ENCODE results near the gene SLC35D3.
A peak's percentile ranks its signal among the peaks of the same experiment; 100 is the strongest.
"Not testable (repeated sequence)": the region's sequence is repeated elsewhere in the genome, so short reads cannot be mapped to it uniquely, and the experiment has no call there.

The SLC35D3 gene

GRCh38 chr6:136964398-136964797 is 42.3 kb downstream of the SLC35D3 start:
- no peaks in the 10 kb centered on the region for H3K9me3 Mint-ChIP-seq
- DNase-seq (no peak), ATAC-seq (replicated peaks) (no peak)
- H3K36me3 Mint-ChIP-seq, result no peaks in the 10 kb centered on the region
- H3K4me3 Mint-ChIP-seq, result no peak overlapping the region
- peaks cover 0 to 10% of the 10 kb centered on the region in 2 donors for H3K4me1 Mint-ChIP-seq
- H3K27me3 Mint-ChIP-seq, result peaks cover 7 to 9% of the 10 kb centered on the region in 2 donors
- H3K27ac Mint-ChIP-seq, result no peak overlapping the region

GRCh38 chr6:136967876-136968752 is 46.0 kb downstream of the SLC35D3 start:
- Mint-ChIP-seq H3K4me3 (peak overlapping the region in 1 of 2 donors; percentile 37), H3K9me3 (no peaks in the 10 kb centered on the region), H3K36me3 (no peaks in the 10 kb centered on the region), H3K4me1 (peaks cover 0 to 10% of the 10 kb centered on the region in 2 donors), H3K27me3 (peaks cover 7 to 9% of the 10 kb centered on the region in 2 donors), H3K27ac (no peak overlapping the region)
- DNase-seq, result peak; percentile 58
- peak; percentile 95 to 98 for ATAC-seq (replicated peaks)

- no peaks in the 10 kb centered on the region for H3K9me3 Mint-ChIP-seq
- no peak for ATAC-seq (replicated peaks)
- no peak overlapping the region for H3K4me3 Mint-ChIP-seq
- peaks cover 7 to 9% of the 10 kb centered on the region in 2 donors for H3K27me3 Mint-ChIP-seq
- H3K36me3 Mint-ChIP-seq, result no peaks in the 10 kb centered on the region
- DNase-seq, result no peak
- peaks cover 0 to 10% of the 10 kb centered on the region in 2 donors for H3K4me1 Mint-ChIP-seq
- no peak overlapping the region for H3K27ac Mint-ChIP-seq
Measured at GRCh38 chr6:136968837-136969236, 46.7 kb downstream of the SLC35D3 start.

- Mint-ChIP-seq H3K4me1 (peaks cover 0 to 10% of the 10 kb centered on the region in 2 donors), H3K36me3 (no peaks in the 10 kb centered on the region), H3K9me3 (no peaks in the 10 kb centered on the region), H3K27ac (no peak overlapping the region), H3K4me3 (no peak overlapping the region), H3K27me3 (peaks cover 7 to 9% of the 10 kb centered on the region in 2 donors)
- ATAC-seq (replicated peaks) (no peak), DNase-seq (no peak)
Measured at GRCh38 chr6:136969433-136969832, 47.3 kb downstream of the SLC35D3 start.

- H3K27me3 Mint-ChIP-seq, result peaks cover 7 to 9% of the 10 kb centered on the region in 2 donors
- no peak overlapping the region for H3K27ac Mint-ChIP-seq
- H3K4me3 Mint-ChIP-seq, result no peak overlapping the region
- H3K9me3 Mint-ChIP-seq, result no peaks in the 10 kb centered on the region
- peaks cover 0 to 11% of the 10 kb centered on the region in 2 donors for H3K4me1 Mint-ChIP-seq
- ATAC-seq (replicated peaks), result no peak
- H3K36me3 Mint-ChIP-seq, result no peaks in the 10 kb centered on the region
- DNase-seq, result no peak
Measured at GRCh38 chr6:136969930-136970329, 47.8 kb downstream of the SLC35D3 start.

GRCh38 chr6:136971609-136972008 is 49.5 kb downstream of the SLC35D3 start:
- DNase-seq (no peak), ATAC-seq (replicated peaks) (no peak)
- Mint-ChIP-seq H3K27me3 (peaks cover 7 to 9% of the 10 kb centered on the region in 2 donors), H3K27ac (no peak overlapping the region), H3K9me3 (no peaks in the 10 kb centered on the region), H3K36me3 (no peaks in the 10 kb centered on the region), H3K4me1 (peaks cover 6 to 25% of the 10 kb centered on the region in 2 donors), H3K4me3 (no peak overlapping the region)

- DNase-seq; H3K9me3 Mint-ChIP-seq; H3K36me3 Mint-ChIP-seq; H3K27me3 Mint-ChIP-seq; ATAC-seq (replicated peaks); H3K4me3 Mint-ChIP-seq; H3K27ac Mint-ChIP-seq: not testable (repeated sequence)
- peaks cover 6 to 15% of the 10 kb centered on the region in 2 donors for H3K4me1 Mint-ChIP-seq
Measured at GRCh38 chr6:136973781-136974180, 51.7 kb downstream of the SLC35D3 start.
